ENCODE results near the gene ENTR1.
A peak's percentile ranks its signal among the peaks of the same experiment; 100 is the strongest.

ENTR1 gene

GRCh38 chr9:136424750-136425362 is 14.4 kb upstream of the ENTR1 start:
- TF ChIP-seq ZFX (IDR thresholded peaks at IDR 0.05): no peak
- no peak for TF ChIP-seq CTCF (conservative IDR thresholded peaks at IDR 0.05)
- H3K27ac ChIP-seq: no peak overlapping the region

GRCh38 chr9:136423432-136424146 is 13.2 kb upstream of the ENTR1 start:
- TF ChIP-seq ZFX (IDR thresholded peaks at IDR 0.05): no peak
- TF ChIP-seq CTCF (conservative IDR thresholded peaks at IDR 0.05): no peak

GRCh38 chr9:136422876-136423275 is 12.5 kb upstream of the ENTR1 start:
- TF ChIP-seq CTCF (conservative IDR thresholded peaks at IDR 0.05) (no peak), ZFX (IDR thresholded peaks at IDR 0.05) (no peak)

More at GRCh38 chr9:136423432-136424146, 13.2 kb upstream of the ENTR1 start:
- H3K27ac ChIP-seq: peak overlapping the region; percentile 53

GRCh38 chr9:136421791-136422190 is 11.4 kb upstream of the ENTR1 start:
- no peak overlapping the region; the same call in 1 of the 2 replicates for H3K27ac ChIP-seq
- TF ChIP-seq CTCF (conservative IDR thresholded peaks at IDR 0.05): no peak
- no peak for TF ChIP-seq ZFX (IDR thresholded peaks at IDR 0.05)

More at GRCh38 chr9:136422876-136423275, 12.5 kb upstream of the ENTR1 start:
- H3K27ac ChIP-seq: peak overlapping the region; percentile 53

GRCh38 chr9:136419092-136419420 is 8.6 kb upstream of the ENTR1 start:
- TF ChIP-seq CTCF (conservative IDR thresholded peaks at IDR 0.05) (no peak), ZFX (IDR thresholded peaks at IDR 0.05) (no peak)

GRCh38 chr9:136418182-136419091 is 8.0 kb upstream of the ENTR1 start:
- no peak overlapping the region for H3K27ac ChIP-seq
- TF ChIP-seq CTCF (conservative IDR thresholded peaks at IDR 0.05): no peak
- no peak for TF ChIP-seq ZFX (IDR thresholded peaks at IDR 0.05)

More at GRCh38 chr9:136419092-136419420, 8.6 kb upstream of the ENTR1 start:
- no peak overlapping the region for H3K27ac ChIP-seq

Measured in C4-2B (cell line).